HG03066 (cell line): ENCODE data around the gene NCS1.

Experiments used
- ATAC-seq: cut with Tn5 transposase; IDR thresholded peaks from one replicate; pipeline ENCODE4 v1.9.1; 2021; ENCODE audit warnings: low read depth; ENCODE audit not compliant: unreplicated experiment

Gene NCS1

GRCh38 chr9:130234340-130235260 is 62.4 kb downstream of the NCS1 start:
- no peak for ATAC-seq

DNA sequence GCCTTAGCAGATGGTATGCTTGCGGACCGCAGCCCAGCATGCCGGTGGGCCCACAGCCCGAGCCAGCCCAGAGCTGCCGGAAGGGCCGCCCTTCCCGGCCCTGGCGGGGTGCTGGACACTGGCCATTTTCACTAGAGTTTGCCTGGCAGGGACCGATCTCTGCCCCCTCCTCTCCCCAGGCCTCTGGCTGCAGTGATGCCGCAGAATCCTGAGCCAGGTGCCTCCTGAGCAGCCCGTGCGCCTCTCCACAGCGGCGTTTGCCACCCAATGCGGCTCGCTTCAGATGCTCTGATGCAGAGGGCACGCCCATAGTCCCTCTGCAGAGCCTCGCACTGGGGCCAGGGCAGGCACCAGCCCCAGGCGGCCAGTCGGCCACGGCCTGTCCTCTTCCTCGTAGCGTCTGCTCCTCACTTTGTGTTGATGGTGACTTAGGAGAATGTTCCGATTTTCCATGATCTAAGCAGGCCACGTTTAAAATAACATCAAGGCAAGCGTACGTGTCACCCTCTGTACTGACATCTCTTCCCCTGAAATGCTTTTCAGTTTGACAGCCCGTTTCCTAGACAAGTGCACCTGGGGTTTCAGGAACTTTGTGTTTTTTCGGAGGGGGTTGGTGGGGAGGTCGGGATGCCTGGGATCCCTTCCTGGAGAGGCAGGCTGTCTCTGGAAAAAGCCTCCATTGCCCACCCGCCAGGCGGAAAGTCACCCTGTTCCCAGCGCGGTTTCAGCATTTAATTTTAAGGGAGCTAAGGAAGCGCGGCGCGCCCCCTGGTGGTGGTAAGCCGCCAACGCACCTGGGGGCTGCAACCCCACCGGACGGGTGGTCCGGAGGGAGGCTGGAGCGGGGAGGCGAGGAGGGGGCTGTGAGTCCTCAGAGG is 63.6 kb downstream of the NCS1 start:
- ATAC-seq = no peak

- no peak for ATAC-seq
Measured at GRCh38 chr9:130236436-130236985, 64.3 kb downstream of the NCS1 start.

DNA sequence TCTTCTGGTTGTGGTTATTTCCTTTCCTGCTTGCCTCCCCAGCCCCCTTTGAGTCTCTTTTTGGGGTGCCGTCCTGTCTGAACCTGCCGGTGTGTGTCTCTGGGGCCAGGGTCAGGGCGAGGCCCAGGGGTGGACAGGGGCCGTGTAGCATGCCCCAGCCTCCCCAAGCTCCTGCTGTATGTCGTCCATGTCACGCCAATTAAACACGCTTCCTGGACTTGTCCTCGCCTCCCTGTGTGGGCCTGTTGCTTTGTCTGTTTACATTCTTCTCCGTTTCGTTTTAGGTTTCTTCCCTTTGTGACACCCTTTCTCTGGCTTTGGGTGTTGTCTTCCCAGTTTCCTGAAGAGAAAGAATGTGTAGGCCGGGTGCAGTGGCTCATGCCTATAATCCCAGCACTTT is 64.9 kb downstream of the NCS1 start:
- no peak for ATAC-seq

DNA sequence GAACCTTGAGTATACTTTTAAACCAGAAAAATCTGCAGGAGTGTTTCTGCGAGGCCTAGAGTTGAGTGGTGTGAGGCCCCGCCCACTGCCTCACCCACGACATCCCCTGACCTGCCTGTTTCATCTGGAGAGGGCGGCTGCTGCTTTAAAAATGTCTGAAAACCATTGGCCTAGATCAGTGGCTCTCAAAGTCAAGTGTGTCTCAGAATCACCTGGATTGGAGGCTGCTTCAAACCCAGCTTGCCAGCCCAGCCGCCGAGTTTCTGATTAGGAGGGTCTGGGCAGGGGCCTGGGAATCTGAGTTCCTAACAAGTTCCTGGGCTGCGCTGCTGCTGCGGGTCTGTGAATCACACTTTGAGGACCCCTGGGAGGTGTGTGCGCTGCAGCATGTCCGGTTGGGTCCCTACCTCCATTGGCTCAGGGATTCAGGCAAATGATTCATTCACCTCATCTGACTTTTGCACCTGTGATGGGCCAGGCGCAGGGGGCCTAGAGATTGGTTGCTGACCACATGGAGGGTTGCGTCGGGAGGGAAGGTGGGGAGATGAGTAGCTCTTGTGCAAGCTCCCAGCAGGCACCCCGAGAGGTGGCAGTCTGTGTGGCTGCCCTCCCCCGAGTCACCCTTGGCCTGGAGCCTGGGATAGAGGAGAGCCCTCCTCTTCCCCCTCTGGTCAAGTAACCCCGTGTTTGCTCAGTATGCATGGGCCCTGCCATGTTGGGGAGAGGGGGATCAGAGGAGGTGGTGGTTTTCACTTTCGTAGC is 65.7 kb downstream of the NCS1 start:
- ATAC-seq = no peak

- ATAC-seq = no peak
Measured at GRCh38 chr9:130239363-130239695, 67.1 kb downstream of the NCS1 start.

DNA sequence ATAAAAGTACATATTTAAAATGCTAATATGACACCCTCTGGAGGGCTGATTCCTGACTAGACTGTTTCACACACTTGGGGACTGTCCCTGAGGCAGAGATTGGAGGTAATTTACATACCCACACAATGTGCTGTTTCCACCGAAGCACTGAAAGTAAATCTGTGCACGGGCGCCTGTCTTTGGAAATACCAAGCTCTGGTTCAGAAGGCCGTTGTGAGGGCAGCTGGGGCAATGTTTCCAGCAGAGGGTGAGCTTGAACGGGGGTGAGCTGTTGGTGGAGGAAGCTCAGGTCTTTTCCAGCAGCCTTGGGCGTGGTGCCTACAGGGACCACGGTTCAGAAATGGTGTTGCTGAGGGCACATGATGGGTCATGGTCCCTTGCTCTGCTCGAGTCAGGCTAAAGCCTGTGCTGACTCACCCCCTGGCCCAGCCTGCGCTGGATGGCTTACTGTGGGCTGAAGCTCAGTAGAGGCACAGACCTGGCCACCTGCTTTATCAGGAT is 67.6 kb downstream of the NCS1 start:
- ATAC-seq = peak; percentile 54

GRCh38 chr9:130240410-130241197 is 68.4 kb downstream of the NCS1 start:
- ATAC-seq = no peak

DNA sequence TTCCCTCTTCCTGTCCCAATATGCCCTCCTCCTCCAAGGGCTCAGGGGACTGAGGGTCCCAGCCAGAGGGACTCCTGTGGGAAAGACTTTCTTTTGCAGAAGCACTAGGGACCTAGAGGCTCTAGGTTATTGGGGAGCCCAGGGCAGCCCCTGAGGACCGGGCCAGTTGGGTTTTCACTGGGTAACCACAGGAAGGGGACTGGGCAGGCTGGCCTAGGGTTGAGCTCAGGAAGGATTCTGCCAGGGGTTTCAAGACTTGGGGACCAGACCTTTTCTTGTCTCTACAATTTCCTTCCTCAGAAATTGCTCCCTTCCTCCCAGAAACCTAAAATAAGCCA is 69.0 kb downstream of the NCS1 start:
- ATAC-seq = no peak

GRCh38 chr9:130242270-130243014 is 70.2 kb downstream of the NCS1 start:
- ATAC-seq = no peak

GRCh38 chr9:130243015-130243881 is 71.0 kb downstream of the NCS1 start:
- ATAC-seq = no peak

- ATAC-seq = no peak
Measured at GRCh38 chr9:130243882-130244170, 71.6 kb downstream of the NCS1 start.

GRCh38 chr9:130244548-130245165 is 72.5 kb downstream of the NCS1 start:
- no peak for ATAC-seq

GRCh38 chr9:130245474-130245873 is 73.3 kb downstream of the NCS1 start:
- ATAC-seq = no peak

GRCh38 chr9:130246126-130246525 is 73.9 kb downstream of the NCS1 start:
- no peak for ATAC-seq

DNA sequence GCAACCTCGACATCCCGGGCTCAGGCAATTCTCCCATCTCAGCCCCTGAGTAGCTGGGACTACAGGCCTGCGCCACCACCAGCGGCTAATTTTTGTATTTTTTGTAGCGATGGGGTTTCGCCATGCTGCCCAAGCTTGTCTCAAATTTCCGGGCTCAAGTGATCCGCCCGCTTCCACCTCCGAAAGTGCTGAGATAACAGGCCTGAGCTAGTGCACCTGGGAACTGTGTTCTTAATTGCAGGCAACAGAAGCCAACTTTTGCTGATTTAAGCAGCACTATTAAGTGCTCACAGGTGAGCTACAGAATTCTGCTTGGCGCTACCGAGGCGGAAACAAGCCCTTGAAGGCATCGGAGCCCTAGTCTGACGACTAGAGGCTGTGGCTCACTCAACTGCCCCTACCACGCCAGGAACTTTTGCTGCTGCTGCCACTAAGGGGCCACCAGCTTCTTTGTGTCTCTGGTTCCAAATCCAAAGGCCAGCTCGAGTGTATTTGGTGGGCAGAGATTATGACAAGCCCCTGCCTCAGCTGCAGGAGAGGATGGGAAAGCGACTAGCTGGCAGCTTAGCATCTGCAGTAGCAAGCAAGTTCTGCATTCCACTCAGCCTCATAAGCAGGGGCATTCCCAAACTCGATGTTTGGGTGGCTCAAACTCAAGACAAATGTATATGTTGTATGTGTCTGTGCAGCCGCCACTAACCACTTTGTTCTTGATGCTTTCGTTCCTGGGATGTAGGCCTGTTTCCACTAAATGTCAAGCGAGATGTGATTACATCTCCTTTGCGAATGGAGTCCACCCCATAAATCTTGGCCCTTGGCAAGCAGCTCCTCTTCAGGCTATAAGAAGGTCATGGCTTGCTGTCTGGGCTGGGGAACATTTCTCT is 82.8 kb downstream of the NCS1 start:
- no peak for ATAC-seq

GRCh38 chr9:130255631-130256134 is 83.5 kb downstream of the NCS1 start:
- ATAC-seq = no peak
